ENCODE measurements around the gene OR4A16. TPM values are rescaled to one million over a fixed set of nuclear protein-coding genes. Genes with fewer than 3 reads are reported as not detected.

The OR4A16 gene, protein sequence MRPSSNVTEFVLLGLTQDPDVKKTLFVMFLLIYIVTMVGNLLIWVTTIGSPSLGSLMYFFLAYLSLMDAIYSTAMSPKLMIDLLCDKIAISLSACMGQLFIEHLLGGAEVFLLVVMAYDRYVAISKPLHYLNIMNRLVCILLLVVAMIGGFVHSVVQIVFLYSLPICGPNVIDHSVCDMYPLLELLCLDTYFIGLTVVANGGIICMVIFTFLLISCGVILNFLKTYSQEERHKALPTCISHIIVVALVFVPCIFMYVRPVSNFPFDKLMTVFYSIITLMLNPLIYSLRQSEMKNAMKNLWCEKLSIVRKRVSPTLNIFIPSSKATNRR
- total RNA-seq (2014; rRNA removed; shearing (Covaris generic)) = not detected in 2 replicates
- not detected in 2 replicates for total RNA-seq (2022)
- not detected for Bru-seq, nascent RNA
- BruChase-seq, experiment 1, labeled RNA remaining after a 6-hour chase = not detected
- BruChase-seq, experiment 2, labeled RNA remaining after a 2-hour chase = not detected
- long read RNA-seq = 0 reads

DNA sequence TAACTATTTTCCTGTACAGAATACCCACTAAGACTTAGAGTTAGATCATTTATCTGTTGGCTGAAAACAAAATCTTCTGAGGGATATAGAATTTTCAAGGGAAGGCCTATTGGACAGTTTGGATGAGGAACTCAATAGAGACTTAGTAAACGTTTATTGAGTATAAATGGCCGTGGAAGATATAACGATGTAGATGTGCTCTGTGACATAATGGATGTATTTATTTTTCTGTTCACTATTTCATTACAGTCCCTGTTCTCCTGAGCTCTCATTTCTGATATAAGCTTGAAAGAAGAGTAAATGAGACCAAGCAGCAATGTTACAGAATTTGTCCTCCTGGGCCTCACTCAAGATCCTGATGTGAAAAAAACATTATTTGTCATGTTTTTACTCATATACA is at the start of gene OR4A16:
Gene OR4A16 (plus strand): TSS at position 301 of the 400 bp plus-strand sequence. CDS start 0 bp downstream, at position 301.
- DNase-seq (ENCODE audit: low spot score) = no peak
- no peak within 1 kb of the TSS for H3K27ac ChIP-seq (ENCODE audit: low read depth, low read length, poor library complexity, severe bottlenecking)
- BruUV-seq (replicated peaks) = no TSS peak
- no peaks in the 10 kb centered on the region for H3K4me1 ChIP-seq (ENCODE audit: insufficient read depth, low read length, poor library complexity, severe bottlenecking)
- no peaks in the 10 kb centered on the region for H3K36me3 ChIP-seq (ENCODE audit: insufficient read depth, low read length)
- ChIA-PET CTCF (ENCODE audit: unreplicated experiment) (no interaction called here), POLR2A (interaction anchor here (0.6 kb wide), 1 partner anchor 205 kb away, joined by 3 read pairs; no protein-coding TSS in a partner anchor)
- H3K9me3 ChIP-seq (ENCODE audit: low read length) = 0 out of 2 replicates have a peak, but pooled peaks cover 5% of the 10 kb centered on the region
- no peaks in the 10 kb centered on the region for H3K79me2 ChIP-seq (ENCODE audit: insufficient read depth, low read depth, low read length)
- TF ChIP-seq, protein P1, sequence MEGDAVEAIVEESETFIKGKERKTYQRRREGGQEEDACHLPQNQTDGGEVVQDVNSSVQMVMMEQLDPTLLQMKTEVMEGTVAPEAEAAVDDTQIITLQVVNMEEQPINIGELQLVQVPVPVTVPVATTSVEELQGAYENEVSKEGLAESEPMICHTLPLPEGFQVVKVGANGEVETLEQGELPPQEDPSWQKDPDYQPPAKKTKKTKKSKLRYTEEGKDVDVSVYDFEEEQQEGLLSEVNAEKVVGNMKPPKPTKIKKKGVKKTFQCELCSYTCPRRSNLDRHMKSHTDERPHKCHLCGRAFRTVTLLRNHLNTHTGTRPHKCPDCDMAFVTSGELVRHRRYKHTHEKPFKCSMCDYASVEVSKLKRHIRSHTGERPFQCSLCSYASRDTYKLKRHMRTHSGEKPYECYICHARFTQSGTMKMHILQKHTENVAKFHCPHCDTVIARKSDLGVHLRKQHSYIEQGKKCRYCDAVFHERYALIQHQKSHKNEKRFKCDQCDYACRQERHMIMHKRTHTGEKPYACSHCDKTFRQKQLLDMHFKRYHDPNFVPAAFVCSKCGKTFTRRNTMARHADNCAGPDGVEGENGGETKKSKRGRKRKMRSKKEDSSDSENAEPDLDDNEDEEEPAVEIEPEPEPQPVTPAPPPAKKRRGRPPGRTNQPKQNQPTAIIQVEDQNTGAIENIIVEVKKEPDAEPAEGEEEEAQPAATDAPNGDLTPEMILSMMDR (conservative IDR thresholded peaks at IDR 0.05; ENCODE audit: low read length) = no peak
- TF ChIP-seq EZH2phosphoT487 (IDR thresholded peaks at IDR 0.05; ENCODE audit: borderline replicate concordance, low read depth, low read length) = no peak
- H3K9me2 ChIP-seq (ENCODE audit: insufficient read depth, low read length) = no peaks in the 10 kb centered on the region
- H4K20me1 ChIP-seq (ENCODE audit: insufficient read depth, low read length) = no peaks in the 10 kb centered on the region
- H3K4me3 ChIP-seq (ENCODE audit: low read depth, low read length, poor library complexity, severe bottlenecking) = no peak within 1 kb of the TSS
- H2AFZ ChIP-seq (ENCODE audit: low read length) = no peak within 1 kb of the TSS
- no peak within 1 kb of the TSS for H3K4me2 ChIP-seq (ENCODE audit: low read length)
- intact Hi-C loops (cut with micrococcal nuclease; ENCODE audit: unreplicated experiment) = no loop called here

DNA sequence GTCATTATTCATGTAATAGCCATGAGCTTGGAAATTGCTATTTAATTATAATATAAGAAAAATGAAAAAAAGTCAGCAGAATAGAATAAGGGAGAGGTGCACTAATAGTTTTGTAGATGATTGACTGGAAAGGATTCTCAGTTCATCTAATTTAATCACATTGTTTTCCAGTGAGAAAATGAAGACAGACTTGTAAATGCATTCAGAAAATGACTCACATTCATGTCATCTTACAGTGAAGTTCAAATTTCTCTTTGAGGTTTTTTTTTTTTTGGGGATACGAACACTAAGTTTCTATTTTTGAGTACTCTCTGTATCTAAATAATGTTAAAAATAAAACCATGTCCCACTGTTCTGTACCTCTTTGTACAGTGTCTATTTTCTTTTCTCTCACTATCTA is 18.5 kb upstream of the OR4A16 start:
- no peaks in the 10 kb centered on the region for H3K36me3 ChIP-seq (ENCODE audit: insufficient read depth, low read length)
- intact Hi-C loops (cut with micrococcal nuclease; ENCODE audit: unreplicated experiment) = no loop called here
- CTCF ChIA-PET (ENCODE audit: unreplicated experiment) = no interaction called here
- TF ChIP-seq, protein P1 (conservative IDR thresholded peaks at IDR 0.05; ENCODE audit: low read length) = no peak
- no peak for TF ChIP-seq EZH2phosphoT487 (IDR thresholded peaks at IDR 0.05; ENCODE audit: borderline replicate concordance, low read depth, low read length)
- BruUV-seq (replicated peaks) = no TSS peak
- no peak for DNase-seq (ENCODE audit: low spot score)
- H3K4me2 ChIP-seq (ENCODE audit: low read length) = no peak overlapping the region
- POLR2A ChIA-PET = no interaction called here
- H3K79me2 ChIP-seq (ENCODE audit: insufficient read depth, low read depth, low read length) = no peaks in the 10 kb centered on the region
- H3K9me2 ChIP-seq (ENCODE audit: insufficient read depth, low read length) = no peaks in the 10 kb centered on the region
- no peak overlapping the region for H3K27ac ChIP-seq (ENCODE audit: low read depth, low read length, poor library complexity, severe bottlenecking)
- H3K4me1 ChIP-seq (ENCODE audit: insufficient read depth, low read length, poor library complexity, severe bottlenecking) = no peaks in the 10 kb centered on the region
- H3K4me3 ChIP-seq (ENCODE audit: low read depth, low read length, poor library complexity, severe bottlenecking) = no peak overlapping the region
- no peaks in the 10 kb centered on the region for H4K20me1 ChIP-seq (ENCODE audit: insufficient read depth, low read length)
- H3K9me3 ChIP-seq (ENCODE audit: low read length) = 0 out of 2 replicates have a peak, but pooled peaks cover 4% of the 10 kb centered on the region
- no peak overlapping the region for H2AFZ ChIP-seq (ENCODE audit: low read length)

DNA sequence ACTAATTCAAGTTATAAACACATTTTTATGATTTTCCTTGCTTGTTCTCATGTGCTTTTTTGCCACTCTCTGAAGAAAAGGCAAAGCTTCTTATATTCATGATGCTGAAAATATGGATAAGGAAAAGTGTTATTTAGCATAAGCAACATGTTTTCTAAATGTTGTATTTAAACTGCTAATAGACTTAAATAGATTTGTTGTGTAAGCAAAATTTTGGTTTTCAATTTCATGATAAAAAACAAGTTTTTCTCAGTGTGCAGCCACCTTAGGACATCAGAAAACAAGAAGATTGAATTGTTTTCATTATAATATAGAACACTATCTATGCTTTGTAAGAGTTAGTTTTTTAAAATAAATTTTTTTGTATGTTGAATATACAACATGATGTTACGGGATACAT is 2.3 kb downstream of the OR4A16 start:
- Histone ChIP-seq H2AFZ (ENCODE audit: low read length) (no peak overlapping the region), H3K9me2 (ENCODE audit: insufficient read depth, low read length) (no peaks in the 10 kb centered on the region), H4K20me1 (ENCODE audit: insufficient read depth, low read length) (no peaks in the 10 kb centered on the region), H3K9me3 (ENCODE audit: low read length) (0 out of 2 replicates have a peak, but pooled peaks cover 5% of the 10 kb centered on the region), H3K36me3 (ENCODE audit: insufficient read depth, low read length) (no peaks in the 10 kb centered on the region), H3K4me1 (ENCODE audit: insufficient read depth, low read length, poor library complexity, severe bottlenecking) (no peaks in the 10 kb centered on the region), H3K79me2 (ENCODE audit: insufficient read depth, low read depth, low read length) (no peaks in the 10 kb centered on the region), H3K4me3 (ENCODE audit: low read depth, low read length, poor library complexity, severe bottlenecking) (no peak overlapping the region), H3K4me2 (ENCODE audit: low read length) (no peak overlapping the region), H3K27ac (ENCODE audit: low read depth, low read length, poor library complexity, severe bottlenecking) (no peak overlapping the region)
- intact Hi-C loops (cut with micrococcal nuclease; ENCODE audit: unreplicated experiment) = no loop called here
- DNase-seq (ENCODE audit: low spot score) = no peak
- BruUV-seq (replicated peaks) = no TSS peak
- CTCF ChIA-PET (ENCODE audit: unreplicated experiment) = no interaction called here
- TF ChIP-seq, protein P1 (conservative IDR thresholded peaks at IDR 0.05; ENCODE audit: low read length) = no peak
- no peak for TF ChIP-seq EZH2phosphoT487 (IDR thresholded peaks at IDR 0.05; ENCODE audit: borderline replicate concordance, low read depth, low read length)
- POLR2A ChIA-PET = no interaction called here

All from OCI-LY7 (cell line).